ENCODE data around the gene FRMPD1. TPM values are rescaled to one million over a fixed set of nuclear protein-coding genes. Genes with fewer than 3 reads are reported as not detected.

The FRMPD1 gene
- total and polyA plus RNA-seq, 4 donors: 0.06 to 0.25 (median 0.06) TPM; not detected in 1

GRCh38 chr9:37608250-37608649 is 42.5 kb upstream of the FRMPD1 start:
- no peaks in the 10 kb centered on the region for H3K36me3 ChIP-seq (ENCODE audit: control insufficient read depth in 4 of 4, insufficient read depth in 4 of 4, low read length in 4 of 4)
- H3K4me1 ChIP-seq (ENCODE audit: control insufficient read depth in 5 of 5, insufficient read depth in 5 of 5, low read length in 5 of 5): no peaks in the 10 kb centered on the region
- no peak overlapping the region for H3K4me3 ChIP-seq
- ATAC-seq (ENCODE audit: insufficient read depth, low FRiP score): no peak
- no peaks in the 10 kb centered on the region for H3K9me3 ChIP-seq (ENCODE audit: control insufficient read depth in 4 of 4, insufficient read depth in 3 of 4, low read length in 3 of 4)
- DNase-seq: no peak
- no peak overlapping the region for H3K27ac ChIP-seq (ENCODE audit: low read depth in 1 of 2, low read length in 1 of 2)
- TF ChIP-seq CTCF (IDR thresholded peaks at IDR 0.05; ENCODE audit: control extremely low read depth, extremely low read depth): no peak
- peaks cover 0 to 13% (median 3%) of the 10 kb centered on the region in 3 donors for H3K27me3 ChIP-seq (ENCODE audit: control insufficient read depth in 3 of 3, insufficient read depth in 3 of 3, low read length in 2 of 3)
- no peak overlapping the region for H3K9ac ChIP-seq (ENCODE audit: insufficient read depth in 1 of 2, low read length in 2 of 2)

- Histone ChIP-seq H3K9me3 (ENCODE audit: control insufficient read depth in 4 of 4, insufficient read depth in 3 of 4, low read length in 3 of 4) (no peaks in the 10 kb centered on the region), H3K27ac (ENCODE audit: low read depth in 1 of 2, low read length in 1 of 2) (no peak overlapping the region), H3K36me3 (ENCODE audit: control insufficient read depth in 4 of 4, insufficient read depth in 4 of 4, low read length in 4 of 4) (no peaks in the 10 kb centered on the region), H3K4me1 (ENCODE audit: control insufficient read depth in 5 of 5, insufficient read depth in 5 of 5, low read length in 5 of 5) (no peaks in the 10 kb centered on the region), H3K9ac (ENCODE audit: insufficient read depth in 1 of 2, low read length in 2 of 2) (no peak overlapping the region), H3K27me3 (ENCODE audit: control insufficient read depth in 3 of 3, insufficient read depth in 3 of 3, low read length in 2 of 3) (peaks cover 0 to 22% (median 3%) of the 10 kb centered on the region in 3 donors), H3K4me3 (no peak overlapping the region)
- TF ChIP-seq CTCF (IDR thresholded peaks at IDR 0.05; ENCODE audit: control extremely low read depth, extremely low read depth): no peak
- no peak for DNase-seq
- no peak for ATAC-seq (ENCODE audit: insufficient read depth, low FRiP score)
- WGBS, 2 donors: 69 to 82% methylated on average over 6 of the region's 6 CpGs
Measured at GRCh38 chr9:37609735-37610397, 40.9 kb upstream of the FRMPD1 start.

GRCh38 chr9:37611014-37611413 is 39.7 kb upstream of the FRMPD1 start:
- ATAC-seq (ENCODE audit: insufficient read depth, low FRiP score) (no peak), DNase-seq (no peak)
- Histone ChIP-seq H3K27ac (ENCODE audit: low read depth in 1 of 2, low read length in 1 of 2) (no peak overlapping the region), H3K9ac (ENCODE audit: insufficient read depth in 1 of 2, low read length in 2 of 2) (no peak overlapping the region), H3K27me3 (ENCODE audit: control insufficient read depth in 3 of 3, insufficient read depth in 3 of 3, low read length in 2 of 3) (peaks cover 0 to 19% (median 0%) of the 10 kb centered on the region in 3 donors), H3K4me1 (ENCODE audit: control insufficient read depth in 5 of 5, insufficient read depth in 5 of 5, low read length in 5 of 5) (no peaks in the 10 kb centered on the region), H3K4me3 (no peak overlapping the region), H3K9me3 (ENCODE audit: control insufficient read depth in 4 of 4, insufficient read depth in 3 of 4, low read length in 3 of 4) (no peaks in the 10 kb centered on the region), H3K36me3 (ENCODE audit: control insufficient read depth in 4 of 4, insufficient read depth in 4 of 4, low read length in 4 of 4) (no peaks in the 10 kb centered on the region)
- WGBS, 2 donors: 69 to 83% methylated on average over 6 of the region's 6 CpGs
- no peak for TF ChIP-seq CTCF (IDR thresholded peaks at IDR 0.05; ENCODE audit: control extremely low read depth, extremely low read depth)

- H3K27ac ChIP-seq (ENCODE audit: low read depth in 1 of 2, low read length in 1 of 2): no peak overlapping the region
- WGBS, 2 donors: 58 to 77% methylated on average over 1 of the region's 1 CpG
- DNase-seq: no peak
- H3K27me3 ChIP-seq (ENCODE audit: control insufficient read depth in 3 of 3, insufficient read depth in 3 of 3, low read length in 2 of 3): peaks cover 0 to 13% (median 0%) of the 10 kb centered on the region in 3 donors
- H3K4me3 ChIP-seq: no peak overlapping the region
- H3K4me1 ChIP-seq (ENCODE audit: control insufficient read depth in 5 of 5, insufficient read depth in 5 of 5, low read length in 5 of 5): no peaks in the 10 kb centered on the region
- H3K9ac ChIP-seq (ENCODE audit: insufficient read depth in 1 of 2, low read length in 2 of 2): no peak overlapping the region
- ATAC-seq (ENCODE audit: insufficient read depth, low FRiP score): no peak
- TF ChIP-seq CTCF (IDR thresholded peaks at IDR 0.05; ENCODE audit: control extremely low read depth, extremely low read depth): no peak
- no peaks in the 10 kb centered on the region for H3K9me3 ChIP-seq (ENCODE audit: control insufficient read depth in 4 of 4, insufficient read depth in 3 of 4, low read length in 3 of 4)
- H3K36me3 ChIP-seq (ENCODE audit: control insufficient read depth in 4 of 4, insufficient read depth in 4 of 4, low read length in 4 of 4): no peaks in the 10 kb centered on the region
Measured at GRCh38 chr9:37611961-37612360, 38.8 kb upstream of the FRMPD1 start.
